CD4-positive, alpha-beta T cell treated with Interleukin-4 for 4 hours (primary cell): Measurements from ENCODE around the gene GPD1L.
"Not testable (repeated sequence)": the region's sequence is repeated elsewhere in the genome, so short reads cannot be mapped to it uniquely, and the experiment has no call there.

Source experiments
- DNase-seq: peaks from one replicate; pipeline ENCODE4 v3.0.0-alpha.2; 2020

Gene GPD1L

DNA sequence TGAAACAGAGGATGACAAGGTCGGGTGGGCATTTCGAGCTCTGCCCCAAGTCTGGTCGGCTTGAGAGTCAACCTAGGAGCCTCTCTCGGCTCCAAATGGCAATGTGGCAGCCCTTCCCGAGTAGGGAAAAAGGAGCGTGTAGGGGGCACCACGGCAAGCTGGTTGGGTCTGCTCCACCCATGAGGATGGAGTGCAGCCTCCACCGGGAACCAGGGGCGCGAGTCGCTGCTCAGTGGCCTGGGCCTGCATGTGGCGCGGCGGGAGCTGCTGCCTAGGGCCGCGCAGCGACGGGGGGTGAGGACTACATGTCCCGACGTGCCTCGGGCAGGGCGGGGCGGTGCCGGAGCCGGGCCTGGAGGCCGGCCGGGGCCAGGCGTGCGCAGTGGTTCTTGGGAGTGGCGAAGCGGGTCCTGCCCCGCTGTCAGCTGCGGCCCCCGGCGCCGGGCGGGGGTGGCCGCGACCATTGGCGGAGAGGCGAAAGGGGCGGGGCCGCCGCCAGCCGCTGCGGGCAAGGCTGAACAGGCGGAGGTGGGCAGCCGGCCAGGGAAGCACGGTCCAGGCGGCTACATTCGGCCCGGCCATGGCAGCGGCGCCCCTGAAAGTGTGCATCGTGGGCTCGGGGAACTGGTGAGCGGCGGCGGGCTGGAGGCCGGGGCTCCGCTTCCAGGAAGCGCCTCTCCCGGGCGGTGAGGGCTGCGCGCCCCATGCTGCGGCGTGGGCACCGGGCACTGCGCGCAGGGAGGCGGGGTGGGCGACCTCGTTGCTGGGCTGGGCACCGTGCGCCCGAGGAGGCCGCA, at the start of gene GPD1L:
GPD1L (plus strand) TSS at position 489 of the 797 bp plus-strand sequence; CDS start at position 581, 92 bp downstream.
- peak; percentile 91 for DNase-seq

DNA sequence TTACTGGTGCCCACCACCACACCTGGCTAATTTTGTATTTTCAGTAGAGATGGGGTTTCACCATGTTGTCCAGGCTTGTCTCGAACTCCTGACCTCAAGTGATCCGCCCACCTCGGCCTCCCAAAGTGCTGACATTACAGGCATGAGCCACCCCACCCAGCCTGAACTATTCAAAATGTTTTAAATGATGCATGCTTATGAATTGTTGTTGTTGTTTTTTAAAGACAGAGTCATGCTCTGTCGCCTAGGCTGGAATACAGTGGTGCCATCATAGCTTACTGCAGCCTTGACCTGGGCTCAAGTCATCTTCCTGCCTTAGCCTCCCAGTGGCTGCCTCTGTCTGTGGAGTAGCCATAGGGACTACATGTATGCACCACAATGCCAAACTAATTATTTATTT, 48.0 kb upstream of the GPD1L start:
- not testable (repeated sequence) for DNase-seq

DNA sequence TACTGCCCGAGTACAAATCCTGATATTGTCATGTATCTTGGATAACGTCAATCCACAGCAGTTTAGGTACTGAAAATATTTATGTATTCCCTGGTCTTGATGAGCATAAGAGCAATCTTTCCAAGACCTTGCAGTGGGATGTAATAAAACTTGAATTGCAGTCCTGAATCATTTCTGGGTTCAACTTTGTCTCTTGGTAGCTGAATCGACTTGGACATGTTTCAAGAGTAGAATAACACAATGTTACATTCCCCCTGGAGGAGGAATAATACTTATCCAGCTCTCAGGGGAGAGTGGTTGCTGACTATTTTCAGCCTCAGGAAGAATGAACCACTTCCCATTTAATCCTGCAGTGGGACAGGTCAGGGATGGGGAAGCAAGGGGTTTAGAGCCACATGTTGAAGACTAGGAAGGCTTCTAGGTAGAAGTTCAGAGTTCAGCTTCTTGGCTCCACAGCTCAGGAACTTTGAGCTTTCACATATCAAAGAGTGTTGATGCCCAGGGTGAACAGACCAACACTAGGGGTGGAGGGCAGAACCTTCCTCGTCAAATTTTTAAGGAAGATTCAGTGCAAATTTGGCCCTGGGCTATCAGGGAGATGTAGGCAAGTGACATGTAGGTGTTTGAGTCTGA, 43.4 kb upstream of the GPD1L start:
- no peak for DNase-seq

DNA sequence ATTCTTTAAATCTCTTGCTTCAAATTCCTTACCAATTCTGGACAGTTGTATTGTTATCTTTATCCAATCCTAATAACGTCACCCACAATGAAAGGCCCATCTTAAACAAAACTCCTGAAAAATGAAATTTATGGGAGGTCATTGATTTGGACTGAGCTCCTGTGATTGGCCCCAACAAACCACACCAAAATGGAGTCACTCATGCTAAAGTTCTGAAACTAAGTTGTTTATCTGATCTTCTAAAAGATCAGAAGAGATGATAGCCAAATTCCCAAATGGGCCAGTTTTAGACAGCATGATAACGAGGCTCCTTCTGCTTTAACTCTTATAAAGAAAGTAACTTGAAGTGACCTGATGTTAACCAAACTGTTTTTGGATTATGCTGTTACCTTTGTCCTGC, 39.7 kb upstream of the GPD1L start:
- DNase-seq, result no peak

DNA sequence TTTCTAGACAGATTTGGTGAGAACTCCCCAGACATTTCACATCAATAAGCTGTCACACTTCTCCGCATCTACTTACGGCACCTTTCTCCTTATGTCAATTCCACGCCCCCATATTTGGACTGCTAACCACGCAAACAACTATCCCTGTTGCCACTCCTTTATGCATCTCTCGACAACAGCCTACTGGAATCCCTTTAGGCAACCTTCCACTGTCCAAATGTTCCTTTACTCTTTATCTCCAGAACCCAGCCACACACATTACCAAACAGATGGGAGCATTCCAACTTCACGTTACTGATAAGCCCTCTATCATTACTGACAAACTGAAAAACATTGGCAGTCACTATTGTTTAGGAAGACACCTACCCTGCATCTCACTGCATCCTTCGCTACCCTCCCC, 32.2 kb upstream of the GPD1L start:
- not testable (repeated sequence) for DNase-seq

DNA sequence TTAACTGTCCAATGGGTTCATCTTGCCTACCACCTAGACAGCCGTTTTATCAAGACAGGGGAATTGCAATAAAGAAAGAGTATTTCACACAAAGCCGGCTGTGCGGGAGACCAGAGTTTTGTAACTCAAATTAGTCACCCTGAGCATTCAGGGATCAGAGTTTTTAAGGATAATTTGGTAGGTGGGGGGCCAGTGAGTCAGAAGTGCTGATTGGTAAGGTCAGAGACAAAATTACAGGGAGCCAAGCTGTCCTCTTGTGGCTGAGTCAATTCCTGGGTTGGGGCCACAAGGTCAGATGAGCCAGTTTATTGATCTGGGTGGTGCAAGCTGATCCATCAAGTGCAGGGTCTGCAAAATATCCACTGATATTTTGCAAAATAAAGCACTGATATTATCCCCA, 29.9 kb upstream of the GPD1L start:
- DNase-seq, result no peak

DNA sequence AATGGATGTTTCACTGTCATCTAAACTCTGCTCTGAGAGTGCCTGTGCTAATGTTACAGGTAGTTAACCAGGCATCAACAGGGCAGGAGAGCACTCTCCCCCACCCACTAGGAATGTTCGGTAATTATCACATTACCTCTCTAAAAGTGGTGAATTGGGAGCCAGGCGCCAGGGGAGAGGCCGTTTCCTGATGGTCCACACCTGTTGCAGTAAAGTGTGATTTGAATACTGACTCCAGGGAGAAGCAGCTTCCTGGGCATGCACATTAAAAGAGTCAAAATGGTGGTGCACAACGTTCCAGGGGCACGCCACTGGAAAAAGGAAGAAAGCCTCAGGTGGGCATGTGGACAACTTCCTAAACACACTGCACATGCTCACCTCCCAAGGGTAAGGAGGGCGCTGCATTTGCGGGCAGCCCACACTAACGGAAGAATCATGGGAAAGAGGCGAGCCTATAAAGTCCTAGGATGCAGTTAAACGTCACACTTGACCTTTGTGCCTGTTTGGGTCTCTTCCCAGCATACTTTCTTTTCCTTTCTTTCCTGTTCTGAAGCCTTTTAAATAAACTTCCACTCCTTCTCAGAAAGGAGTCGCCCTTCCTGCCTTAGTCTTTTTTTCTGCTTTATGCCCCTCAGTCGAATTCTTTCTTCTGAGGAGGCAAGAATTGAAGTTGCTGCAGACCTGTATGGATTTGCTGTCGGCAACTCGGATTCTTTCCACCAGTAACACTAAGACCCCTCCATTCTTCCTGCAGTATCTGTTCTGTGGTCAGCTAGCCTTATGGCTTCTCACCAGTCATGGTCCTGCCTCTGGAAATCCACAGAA, 28.9 kb upstream of the GPD1L start:
- DNase-seq, result no peak

DNA sequence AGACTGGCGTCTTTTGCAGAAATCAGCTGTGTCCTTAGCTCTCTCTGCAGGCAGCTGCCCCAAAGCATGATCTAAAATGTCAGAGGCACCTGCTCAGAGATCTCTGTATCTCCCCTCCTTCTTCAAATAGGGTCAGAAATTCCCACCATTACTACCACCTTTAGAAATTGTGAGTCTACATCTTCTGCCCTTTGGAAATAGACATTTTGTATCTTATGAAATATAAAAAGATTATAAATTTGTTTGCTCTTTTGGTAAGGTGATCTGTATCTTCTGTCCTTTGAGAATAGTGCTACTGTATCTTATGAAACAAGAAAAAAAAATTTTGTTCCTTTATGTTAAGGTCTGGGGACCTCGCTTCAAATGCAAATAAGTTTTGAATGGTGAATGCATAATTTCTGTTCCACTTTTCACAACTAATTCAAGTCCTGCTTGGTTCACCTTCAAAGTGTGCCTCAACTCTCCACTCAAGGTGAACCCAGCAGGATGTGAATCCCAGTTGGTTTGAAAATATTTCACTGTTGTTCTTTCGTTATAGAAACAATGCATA, 28.3 kb upstream of the GPD1L start:
- DNase-seq, result no peak

DNA sequence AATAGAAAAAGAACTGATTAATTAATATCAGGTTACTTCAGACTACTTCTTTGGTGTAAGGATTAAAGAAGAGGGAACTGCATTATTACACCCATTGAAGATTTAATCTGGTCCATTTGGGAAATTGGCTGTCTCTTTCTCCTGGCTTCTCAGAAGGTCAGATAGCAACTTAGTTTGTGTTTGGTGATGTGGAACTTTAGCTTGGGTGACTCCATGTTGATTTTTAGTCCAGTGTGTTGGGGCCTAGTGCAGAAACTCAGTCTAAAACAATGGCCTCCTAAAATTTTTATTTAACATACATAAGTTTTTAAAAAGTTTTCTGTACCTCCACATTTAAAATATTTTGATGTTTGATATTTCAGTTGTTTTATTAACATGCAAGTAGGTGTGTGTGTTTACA, 27.6 kb upstream of the GPD1L start:
- DNase-seq, result no peak

DNA sequence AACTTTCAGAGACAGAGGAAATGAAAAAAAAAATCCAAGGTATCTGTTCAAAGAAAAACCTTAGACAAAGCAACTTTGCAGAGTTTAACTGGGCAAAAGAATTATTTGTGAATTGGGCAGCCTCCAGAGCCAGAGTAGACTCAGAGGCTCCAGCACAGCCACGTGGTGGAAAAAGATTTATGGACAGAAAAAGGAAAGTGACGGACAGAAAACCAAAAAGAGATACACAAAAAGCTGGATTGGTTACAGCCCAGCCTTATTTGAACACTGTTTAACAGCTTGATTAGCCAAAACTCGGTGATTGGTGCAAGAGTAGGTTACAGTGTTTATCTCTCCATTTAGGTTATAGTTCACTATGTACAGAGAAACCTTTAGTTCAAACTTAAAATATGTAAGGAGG, 23.7 kb upstream of the GPD1L start:
- DNase-seq, result no peak

DNA sequence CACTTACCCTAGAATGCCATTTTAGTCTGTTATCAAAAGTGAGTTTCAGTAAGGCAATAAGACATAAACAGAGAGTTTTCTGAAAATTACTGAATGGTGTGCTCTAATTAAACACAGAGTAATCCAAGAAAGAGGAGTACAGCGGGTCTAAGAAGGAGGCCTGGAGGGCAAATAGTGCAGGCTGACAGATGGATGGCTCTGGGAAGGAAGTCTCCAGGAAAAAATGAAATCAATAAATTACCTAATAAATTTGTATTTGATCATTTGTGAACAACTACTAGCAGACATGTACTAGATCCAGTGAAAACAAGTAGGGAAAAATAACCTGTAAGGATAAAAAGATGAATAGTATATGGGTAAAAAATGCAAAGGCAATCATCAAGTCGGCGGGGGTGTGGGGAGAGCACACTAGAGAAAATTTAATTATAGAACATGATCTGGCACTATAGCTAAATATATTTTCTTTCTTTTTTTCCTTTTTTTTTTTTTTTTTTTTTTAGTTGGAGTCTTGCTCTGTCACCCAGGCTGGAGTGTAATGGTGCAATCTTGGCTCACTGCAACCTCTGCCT, 22.6 kb upstream of the GPD1L start:
- DNase-seq, result no peak

DNA sequence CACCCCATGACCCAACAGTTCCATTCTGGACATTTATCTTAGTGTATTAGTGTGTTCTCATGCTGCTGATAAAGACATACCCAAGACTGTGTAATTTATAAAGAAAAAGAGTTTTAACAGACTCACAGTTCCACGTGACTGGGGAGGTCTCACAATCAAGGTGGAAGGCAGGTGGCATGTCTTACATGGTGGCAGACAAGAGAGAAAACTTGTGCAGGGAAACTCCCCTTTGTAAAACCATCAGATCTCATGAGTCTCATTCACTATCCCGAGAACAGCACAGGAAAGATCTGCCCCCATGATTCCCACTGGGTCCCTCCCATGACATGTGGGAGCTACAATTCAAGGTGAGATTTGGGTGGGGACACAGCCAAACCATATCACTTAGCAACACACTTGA, 21.6 kb upstream of the GPD1L start:
- DNase-seq, result no peak

DNA sequence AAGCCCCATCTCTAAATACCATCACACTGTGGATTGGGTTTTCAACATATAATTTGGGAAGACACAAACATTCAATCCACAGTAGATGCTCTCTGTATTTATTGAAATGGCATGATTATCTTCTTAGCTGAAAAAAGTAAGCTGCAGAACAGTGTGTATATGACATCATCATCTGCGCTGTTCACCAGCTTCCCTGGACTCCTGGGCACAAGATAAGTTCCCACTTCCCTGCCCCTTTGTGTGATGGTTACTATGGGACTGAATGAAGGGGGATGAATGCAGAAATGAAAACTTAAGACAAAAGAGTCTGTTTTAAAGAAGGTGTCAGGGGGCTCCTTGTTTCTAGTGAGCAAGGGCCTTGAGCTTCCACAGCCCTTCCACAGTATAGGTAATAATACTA, 20.0 kb upstream of the GPD1L start:
- no peak for DNase-seq

DNA sequence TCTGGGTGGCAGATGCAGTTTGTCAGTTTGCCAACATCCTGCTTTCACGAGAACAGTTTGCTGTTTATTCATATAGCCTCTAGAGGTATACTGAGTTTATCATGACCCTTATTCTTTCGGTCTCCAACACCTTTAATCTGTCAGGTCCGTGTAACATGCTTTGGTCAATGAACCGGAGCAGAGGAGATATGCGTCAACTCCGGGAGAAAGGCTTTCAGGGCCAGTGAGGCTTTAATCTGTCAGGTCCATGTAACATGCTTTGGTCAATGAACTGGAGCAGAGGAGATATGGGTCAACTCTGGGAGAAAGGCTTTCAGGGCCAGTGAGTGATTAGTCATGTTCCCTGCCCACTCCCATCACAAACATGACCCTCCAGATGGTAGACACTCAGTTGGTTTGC, 16.9 kb upstream of the GPD1L start:
- DNase-seq, result no peak

DNA sequence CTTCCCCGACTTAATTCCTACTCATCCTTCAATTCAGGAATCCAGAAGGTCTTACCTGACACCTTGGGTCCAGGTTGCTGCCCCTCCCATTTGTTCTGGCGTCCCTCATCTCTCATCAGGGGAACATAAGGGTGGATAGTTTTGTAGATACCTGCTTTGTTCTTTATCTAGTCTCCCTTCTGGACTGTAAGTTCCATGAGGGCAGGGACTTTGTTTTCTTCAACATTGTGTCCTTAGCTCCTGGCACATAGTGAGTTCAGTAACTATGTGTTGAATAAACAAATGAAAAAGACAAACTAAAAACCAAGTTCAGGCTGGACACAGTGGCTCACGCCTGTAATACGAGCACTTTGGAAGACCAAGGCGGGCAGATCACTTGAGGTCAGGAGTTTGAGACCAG, 13.2 kb upstream of the GPD1L start:
- DNase-seq, result no peak

DNA sequence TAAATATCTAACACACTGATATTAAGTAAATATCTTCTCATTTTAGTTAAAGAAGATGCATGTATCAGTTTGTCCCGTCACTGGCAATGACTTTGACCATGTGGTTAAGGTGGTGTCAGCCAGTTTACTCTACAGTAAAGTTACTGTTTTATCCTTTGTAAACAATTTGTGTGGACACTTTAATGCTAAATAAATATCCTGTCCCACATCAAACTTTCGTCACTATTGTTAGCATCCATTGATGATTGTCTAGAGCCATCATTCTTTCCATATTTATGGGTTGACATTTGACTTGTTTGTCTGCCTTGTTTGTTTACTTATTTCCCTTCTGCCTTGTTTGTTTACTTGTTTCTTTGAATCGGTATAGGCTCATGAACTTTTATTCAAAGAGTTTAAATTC, 11.0 kb upstream of the GPD1L start:
- no peak for DNase-seq

DNA sequence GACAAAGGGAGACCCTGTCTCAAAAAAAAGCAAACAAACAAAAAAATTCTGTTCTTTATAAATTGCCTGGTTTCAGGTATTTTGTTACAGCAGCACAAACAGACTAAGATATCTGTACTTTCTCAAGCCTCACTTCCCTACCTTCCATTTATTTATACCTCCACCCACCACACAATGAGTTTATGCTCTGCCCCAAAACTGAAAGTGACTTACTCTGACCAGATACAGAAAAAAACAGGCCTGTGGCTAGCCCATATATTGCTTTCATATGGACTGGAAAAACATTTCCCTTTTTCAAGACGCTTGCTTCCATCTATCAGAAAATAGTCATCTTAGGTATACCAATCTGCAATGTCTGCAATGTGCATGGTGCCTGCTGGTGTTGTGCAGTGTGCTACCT, 8.7 kb upstream of the GPD1L start:
- no peak for DNase-seq

DNA sequence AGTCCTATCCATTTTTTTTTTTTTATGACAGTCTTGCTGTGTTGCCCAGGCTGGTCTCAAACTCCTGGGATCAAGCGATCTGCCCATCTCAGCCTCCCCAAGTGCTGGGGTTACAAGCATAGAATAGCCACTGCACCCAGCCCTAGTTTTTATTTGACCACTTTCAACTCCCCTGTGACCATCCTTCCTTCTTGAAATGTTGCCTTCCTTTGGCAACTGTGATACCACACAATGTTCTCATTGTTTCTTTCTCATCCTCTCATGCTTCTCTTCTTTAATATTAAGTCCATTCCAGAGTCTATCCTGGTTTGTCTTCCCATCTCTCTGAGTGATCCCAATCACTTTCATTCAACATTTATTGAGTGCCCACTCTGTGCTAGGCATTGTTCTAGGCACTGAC, 7.9 kb upstream of the GPD1L start:
- DNase-seq, result no peak

DNA sequence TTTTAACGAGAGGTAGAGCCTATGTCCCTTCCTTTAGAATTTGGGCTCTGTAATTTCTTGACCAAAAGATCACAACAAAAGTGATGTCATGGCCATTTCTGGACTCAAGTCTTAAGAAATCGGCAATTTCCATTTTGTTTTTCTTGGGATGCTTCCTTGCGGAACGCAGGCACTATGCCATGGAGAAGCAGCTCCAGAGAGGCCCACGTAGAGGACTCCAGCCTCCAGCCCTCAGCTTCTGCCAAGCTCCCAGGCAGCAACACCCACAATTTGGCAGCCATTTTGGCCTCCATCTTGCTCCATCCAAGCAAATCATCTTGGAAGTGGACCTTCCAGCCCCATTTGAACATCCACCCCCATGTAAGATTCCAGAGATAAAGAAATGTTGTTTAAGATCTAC, 6.0 kb upstream of the GPD1L start:
- no peak for DNase-seq

DNA sequence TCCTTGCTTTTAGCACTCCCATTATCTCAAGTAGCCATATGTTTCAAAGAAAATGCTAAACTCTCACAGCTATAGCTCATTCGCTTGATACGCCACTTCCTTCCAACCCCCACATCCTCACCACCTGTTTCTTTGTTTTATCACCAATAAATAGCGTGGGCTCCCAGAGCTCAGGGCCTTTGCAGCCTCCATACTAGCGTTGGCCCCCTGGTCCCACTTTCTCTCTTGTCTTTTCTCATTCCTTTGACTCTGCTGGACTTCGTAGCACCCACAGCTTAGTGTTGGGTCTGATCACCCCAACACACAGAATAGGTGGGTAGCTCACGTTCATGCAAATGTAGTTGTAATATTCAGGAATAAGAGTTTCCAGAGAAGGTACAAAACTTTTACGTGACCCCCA, 4.1 kb upstream of the GPD1L start:
- DNase-seq, result no peak

DNA sequence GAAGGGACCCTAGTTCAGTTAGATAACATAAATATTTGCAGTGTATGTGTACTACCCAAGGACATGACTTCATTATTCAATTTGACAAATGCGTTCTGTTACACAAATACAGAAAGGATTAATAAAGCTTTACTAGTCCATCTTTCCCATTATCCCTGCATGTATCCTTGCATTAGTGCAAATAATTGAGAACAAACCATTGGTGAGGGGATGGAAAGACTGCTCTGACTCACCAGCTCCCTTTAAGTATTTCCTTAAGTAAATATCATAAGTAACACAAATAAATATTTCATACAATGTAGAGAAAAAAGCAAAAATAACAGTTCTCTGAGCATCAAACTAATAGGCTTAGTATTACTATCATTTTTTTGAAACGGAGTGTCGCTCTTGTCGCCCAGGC, 1.9 kb upstream of the GPD1L start:
- no peak for DNase-seq

DNA sequence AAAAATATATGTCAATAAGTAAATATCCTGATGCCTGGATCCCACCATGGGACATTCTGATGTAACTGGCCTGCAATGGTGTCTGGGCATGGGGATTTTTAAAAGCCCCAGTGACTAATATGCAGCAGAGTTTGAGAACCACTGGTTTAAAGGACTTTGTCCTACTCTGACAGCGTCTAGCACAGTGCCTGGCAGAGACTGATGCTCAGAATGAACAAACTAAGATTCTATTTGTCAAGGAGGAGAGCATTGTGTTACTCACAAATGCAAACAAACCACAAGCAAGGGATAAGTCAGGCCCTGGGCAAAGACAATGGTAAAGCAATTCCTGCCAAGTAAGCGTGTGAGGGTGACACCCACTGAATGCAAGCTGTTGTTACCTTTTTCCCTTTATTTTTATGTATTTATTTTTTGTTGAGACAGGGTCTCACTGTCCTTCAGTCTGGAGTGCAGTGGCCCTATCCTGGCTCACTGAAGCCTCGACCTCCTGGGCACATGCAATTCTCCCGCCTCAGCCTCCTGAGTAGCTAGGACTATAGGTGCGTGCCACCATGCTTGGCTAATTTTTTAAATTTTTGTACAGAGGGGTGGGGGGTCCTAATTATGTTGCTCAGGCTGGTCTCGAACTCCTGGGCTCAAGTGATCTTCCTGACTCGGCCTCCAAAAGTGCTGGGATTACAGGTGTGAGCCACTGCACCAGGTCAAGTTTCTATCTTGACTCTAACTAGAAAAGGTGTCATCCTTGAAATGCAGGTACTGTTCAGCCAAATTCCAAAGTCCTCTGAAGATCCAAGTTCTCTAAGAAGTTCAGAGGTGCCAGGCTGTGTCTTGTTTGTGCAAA, 909 bp upstream of the GPD1L start:
- DNase-seq, result no peak
